Panc1 (cell line): ENCODE data around the gene ORAI1. TPM values are rescaled to one million over a fixed set of nuclear protein-coding genes. Genes with fewer than 3 reads are reported as not detected.

ENCODE experiments used
- ATAC-seq: fragments of 200-7000 bp; cut with Tn5 transposase; 2 replicates; pipeline ENCODE4 v1.9.1; 2020; ENCODE audit warnings: mild to moderate bottlenecking, moderate library complexity
- Bru-seq: library from RNA; stranded (reverse); fragments of 400-500 nt; gene quantifications from one replicate; lab custom pipeline; 2021; lab: Mats Ljungman, UMichigan
- BruChase-seq, 2 experiments: library from RNA; stranded (reverse); fragments of 400-500 nt; gene quantifications; one replicate each; lab custom pipeline; 2021; lab: Mats Ljungman, UMichigan
- BruUV-seq: library from RNA; stranded (reverse); fragments of 400-500 nt; replicated peaks from 2 replicates; lab custom pipeline; 2021; lab: Mats Ljungman, UMichigan
- CTCF ChIA-PET: fragments of 300-600 bp; sonication (Branson Sonifier 250); formaldehyde crosslinking; loops from one replicate; lab custom pipeline; 2022; ENCODE audit warnings: antibody characterized with exemption; lab: Charles Lee
- POLR2A ChIA-PET: fragments of 300-600 bp; sonication (Branson Sonifier 250); formaldehyde crosslinking; loops from one replicate; lab custom pipeline; 2022; ENCODE audit warnings: antibody characterized with exemption; lab: Charles Lee
- DNase-seq: peaks from one replicate; pipeline ENCODE4 v3.0.0-alpha.2; 2010; ENCODE audit warnings: low read depth, low spot score
- H3K27ac ChIP-seq: 2 replicates; pipeline ENCODE4 v1.5.1; 2011; ENCODE audit warnings: mild to moderate bottlenecking, low read length, inconsistent platforms
- H3K27me3 ChIP-seq: fragments of 200-500 bp; sonication (Bioruptor generic); 2 replicates; pipeline ENCODE4 v1.6.0; 2014; ENCODE audit warnings: low read length, inconsistent platforms; ENCODE audit not compliant: control insufficient read depth, insufficient read depth
- H3K36me3 ChIP-seq: fragments of 200-500 bp; sonication (Bioruptor generic); 2 replicates; pipeline ENCODE4 v1.5.1; 2014; ENCODE audit warnings: inconsistent platforms, mild to moderate bottlenecking, low read length, moderate library complexity; ENCODE audit not compliant: control insufficient read depth, insufficient read depth
- H3K4me1 ChIP-seq: 2 replicates; pipeline ENCODE4 v1.5.1; 2011; ENCODE audit warnings: inconsistent platforms, mild to moderate bottlenecking, low read length, moderate library complexity; ENCODE audit not compliant: control insufficient read depth, insufficient read depth
- H3K4me3 ChIP-seq, 2 experiments: 2 replicates each; pipeline ENCODE4 v1.5.1; 2011 to 2012; ENCODE audit warnings: low read depth in 2 of 2, low read length in 2 of 2, mild to moderate bottlenecking in 2 of 2, inconsistent platforms in 1 of 2, moderate library complexity in 1 of 2
- H3K9me3 ChIP-seq: fragments of 200-500 bp; sonication (Bioruptor generic); 2 replicates; pipeline ENCODE4 v1.5.1; 2014; ENCODE audit warnings: low read depth, mild to moderate bottlenecking, inconsistent platforms, low read length, moderate library complexity; ENCODE audit not compliant: control insufficient read depth, insufficient read depth
- CTCF ChIP-seq: fragments of 450-650 bp; IDR thresholded peaks from 2 replicates; pipeline ENCODE4 v1.5.1; 2017; ENCODE audit warnings: mild to moderate bottlenecking
- POLR2AphosphoS5 ChIP-seq: IDR thresholded peaks from 2 replicates; pipeline ENCODE4 v1.6.1; 2012; ENCODE audit warnings: mild to moderate bottlenecking, low read depth, low read length, moderate library complexity
- REST ChIP-seq, 2 experiments: IDR thresholded peaks; 2 replicates each; pipeline ENCODE4 v1.6.1; 2011 to 2012; ENCODE audit warnings: low read depth in 2 of 2, control low read depth in 1 of 2, low read length in 1 of 2, mild to moderate bottlenecking in 1 of 2, moderate library complexity in 1 of 2; ENCODE audit not compliant: insufficient read depth in 1 of 2
- SIN3A ChIP-seq: IDR thresholded peaks from 2 replicates; pipeline ENCODE4 v1.6.1; 2012; ENCODE audit warnings: low read depth, mild to moderate bottlenecking, low read length, moderate library complexity, borderline replicate concordance; ENCODE audit not compliant: insufficient read depth
- TCF7L2 ChIP-seq: IDR thresholded peaks from 2 replicates; pipeline ENCODE4 v1.6.1; 2011; ENCODE audit warnings: mild to moderate bottlenecking, low read depth, low read length, inconsistent platforms
- in situ Hi-C: cut with HindIII; loops from 2 replicates; pipeline ENCODE4 v1.10.0; 2016; ENCODE audit warnings: low sequenced_read_pairs, low pct_unique_long_range_greater_than_20kb
- intact Hi-C: fragments of 100-400 bp; cut with micrococcal nuclease; formaldehyde crosslinking; loops from one replicate; pipeline ENCODE4 v1.10.0; 2022; ENCODE audit not compliant: unreplicated experiment
- long read RNA-seq: library from polyadenylated mRNA; unstranded; transcript quantifications from one replicate; pipeline ENCODE4 v2.0.0, GENCODE V29; 2021; ENCODE audit not compliant: unreplicated experiment
- polyA plus RNA-seq: library from polyadenylated mRNA; unstranded; fragments of >200 nt; gene quantifications from one replicate; pipeline ENCODE4 v1.2.1, GENCODE V29; 2012; ENCODE audit warnings: missing spikeins; ENCODE audit not compliant: insufficient read length
- total RNA-seq: library from RNA; stranded (reverse); gene quantifications from one replicate; pipeline ENCODE4 v1.2.1, GENCODE V29; 2021; ENCODE audit not compliant: unreplicated experiment

The ORAI1 gene
- 36.7 TPM for total RNA-seq
- 57.9 TPM for polyA plus RNA-seq
- Bru-seq, nascent RNA: percentile 67 among the genes with signal in this experiment
- percentile 64 among the genes with signal in this experiment for BruChase-seq, experiment 1, labeled RNA remaining after a 2-hour chase
- BruChase-seq, experiment 2, labeled RNA remaining after a 6-hour chase: percentile 70 among the genes with signal in this experiment
- long read RNA-seq, transcript ORAI1-203 (2 exons, 2,138 nt): major isoform, 82 of 132 reads
- long read RNA-seq, partial matches to known transcripts: 36 of 132 reads
- long read RNA-seq, other reads (novel, unspliced or antisense): 13 of 132 reads

- POLR2A ChIA-PET: interaction anchor here (0.6 kb wide), 1 partner anchor 235 kb away, joined by 3 read pairs; no protein-coding TSS in a partner anchor
- Histone ChIP-seq H3K27ac (peak within 1 kb of the TSS; percentile 84), H3K27me3 (no peaks in the 10 kb centered on the region), H3K4me3 (peak within 1 kb of the TSS; percentile 73 to 94), H3K4me1 (peaks cover 25% of the 10 kb centered on the region), H3K36me3 (no peaks in the 10 kb centered on the region), H3K9me3 (no peaks in the 10 kb centered on the region)
- DNase-seq (no peak), ATAC-seq (peak; percentile 90)
- no TSS peak for BruUV-seq
- CTCF ChIA-PET: interaction anchor here (0.7 to 4.9 kb wide), 4 partner anchors 30 to 74 kb away, joined by 3 to 31 read pairs (median 4); partner anchors contain the start of gene MORN3
- intact Hi-C loops: loop anchor here (10.0 kb wide), 1 partner anchor 71 kb away; no protein-coding TSS in a partner anchor
- TF ChIP-seq TCF7L2 (no peak), POLR2AphosphoS5 (peak; percentile 63; the same call in 1 of the 2 replicates), SIN3A (peak; percentile 83; the same call in 1 of the 2 replicates)
- in situ Hi-C loops: no loop called here
Observed at GRCh38 chr12:121626087-121626852, at the start of gene ORAI1. ORAI1 (plus strand) TSS chr12:121626530.

- no peaks in the 10 kb centered on the region for H3K27me3 ChIP-seq
- in situ Hi-C loops: no loop called here
- ChIA-PET CTCF (interaction anchor here (0.6 to 1.1 kb wide), 4 partner anchors 12 to 314 kb away, joined by 3 to 14 read pairs (median 4); no protein-coding TSS in a partner anchor), POLR2A (no interaction called here)
- H3K4me3 ChIP-seq: no peak overlapping the region
- ATAC-seq: no peak
- TF ChIP-seq CTCF (no peak), SIN3A (no peak), TCF7L2 (no peak), POLR2AphosphoS5 (no peak), REST (IDR thresholded peaks at IDR 0.05; ENCODE audit: insufficient read depth in 1 of 2, low read depth in 2 of 2, low read length in 1 of 2) (no peak)
- H3K36me3 ChIP-seq: no peaks in the 10 kb centered on the region
- H3K4me1 ChIP-seq: peaks cover 17% of the 10 kb centered on the region
- intact Hi-C loops: no loop called here
- DNase-seq: no peak
- H3K27ac ChIP-seq: no peak overlapping the region
- no peaks in the 10 kb centered on the region for H3K9me3 ChIP-seq
- BruUV-seq: no TSS peak
Observed at GRCh38 chr12:121576851-121577391, 49.4 kb upstream of the ORAI1 start.
